Measurements from ENCODE around the gene FHIT. TPM values are rescaled to one million over a fixed set of nuclear protein-coding genes. Genes with fewer than 3 reads are reported as not detected.

Gene FHIT
- total RNA-seq, 2 donors from 2014 or later, result 6.8 to 12.3 TPM

- H3K4me1 ChIP-seq (ENCODE audit: control insufficient read depth, insufficient read depth, low read length), result no peaks in the 10 kb centered on the region
- peaks cover 5% of the 10 kb centered on the region for H3K9me3 ChIP-seq (ENCODE audit: control insufficient read depth, low read length)
- Mint-ChIP-seq H3K36me3 (ENCODE audit: low read depth) (no peaks in the 10 kb centered on the region), H3K27ac (no peak overlapping the region), H3K9me3 (peaks cover 2% of the 10 kb centered on the region), H3K27me3 (ENCODE audit: insufficient read depth) (no peaks in the 10 kb centered on the region), H3K4me1 (peaks cover 3% of the 10 kb centered on the region), H3K4me3 (no peak overlapping the region)
- no peak overlapping the region for H3K4me3 ChIP-seq (ENCODE audit: low read length)
- no peak overlapping the region for H3K9ac ChIP-seq (ENCODE audit: extremely low read depth, low read length, poor library complexity, severe bottlenecking)
- DNase-seq, result no peak
- no peaks in the 10 kb centered on the region for H3K36me3 ChIP-seq (ENCODE audit: control insufficient read depth, insufficient read depth, low read length)
- no peaks in the 10 kb centered on the region for H3K27me3 ChIP-seq (ENCODE audit: control insufficient read depth, insufficient read depth, low read length, poor library complexity, severe bottlenecking)
- TF ChIP-seq CTCF (conservative IDR thresholded peaks at IDR 0.05), result no peak
- no peak overlapping the region for H3K27ac ChIP-seq (ENCODE audit: low read depth, low read length)
- 88 to 93% methylated on average over 2 of the region's 2 CpGs for WGBS, 2 experiments (ENCODE audit: insufficient coverage in 1 of 2, insufficient read length in 1 of 2)
Observed at GRCh38 chr3:60250206-60250605, 1001.0 kb downstream of the FHIT start.

- Histone ChIP-seq H3K4me1 (ENCODE audit: control insufficient read depth, insufficient read depth, low read length) (peaks cover 5% of the 10 kb centered on the region), H3K9me3 (ENCODE audit: control insufficient read depth, low read length) (peaks cover 5% of the 10 kb centered on the region), H3K27ac (ENCODE audit: low read depth, low read length) (no peak overlapping the region), H3K9ac (ENCODE audit: extremely low read depth, low read length, poor library complexity, severe bottlenecking) (no peak overlapping the region), H3K36me3 (ENCODE audit: control insufficient read depth, insufficient read depth, low read length) (no peaks in the 10 kb centered on the region), H3K27me3 (ENCODE audit: control insufficient read depth, insufficient read depth, low read length, poor library complexity, severe bottlenecking) (no peaks in the 10 kb centered on the region), H3K4me3 (ENCODE audit: low read length) (no peak overlapping the region)
- Mint-ChIP-seq H3K4me3 (no peak overlapping the region), H3K4me1 (peaks cover 10% of the 10 kb centered on the region), H3K9me3 (peaks cover 2% of the 10 kb centered on the region), H3K36me3 (ENCODE audit: low read depth) (no peaks in the 10 kb centered on the region), H3K27me3 (ENCODE audit: insufficient read depth) (no peaks in the 10 kb centered on the region), H3K27ac (no peak overlapping the region)
- 90 to 97% methylated on average over 3 to 4 of the region's 4 CpGs for WGBS, 2 experiments (ENCODE audit: insufficient coverage in 1 of 2, insufficient read length in 1 of 2)
- TF ChIP-seq CTCF (conservative IDR thresholded peaks at IDR 0.05), result no peak
- DNase-seq, result no peak
Observed at GRCh38 chr3:60246361-60246760, 1004.9 kb downstream of the FHIT start.

DNA sequence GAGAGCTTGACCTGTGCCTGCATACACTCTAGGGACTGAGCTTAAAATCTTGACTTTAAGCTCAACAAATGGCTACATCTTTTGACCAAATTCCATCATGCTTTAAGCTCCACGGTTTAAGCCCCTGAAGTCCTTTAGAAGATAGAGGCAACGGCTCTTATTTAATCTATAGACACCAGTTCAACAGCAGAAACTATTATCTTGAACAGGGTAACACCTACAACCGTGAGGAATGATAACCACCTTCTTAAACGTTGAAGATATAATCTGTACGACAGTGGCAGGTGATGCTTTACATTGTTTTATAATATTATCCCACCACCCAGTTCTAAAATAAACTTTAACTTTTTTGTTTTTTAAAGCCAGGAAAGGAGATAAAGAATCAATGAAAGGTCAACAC is 1007.8 kb downstream of the FHIT start:
- no peaks in the 10 kb centered on the region for H3K27me3 ChIP-seq (ENCODE audit: control insufficient read depth, insufficient read depth, low read length, poor library complexity, severe bottlenecking)
- WGBS, 2 experiments (ENCODE audit: insufficient coverage in 1 of 2, insufficient read length in 1 of 2), result 80 to 88% methylated on average over 1 to 5 of the region's 5 CpGs

More for the DNA sequence above, 1007.8 kb downstream of the FHIT start:
- Histone ChIP-seq H3K4me1 (ENCODE audit: control insufficient read depth, insufficient read depth, low read length) (peaks cover 5% of the 10 kb centered on the region), H3K9me3 (ENCODE audit: control insufficient read depth, low read length) (peaks cover under 1% of the 10 kb centered on the region), H3K9ac (ENCODE audit: extremely low read depth, low read length, poor library complexity, severe bottlenecking) (no peak overlapping the region), H3K36me3 (ENCODE audit: control insufficient read depth, insufficient read depth, low read length) (no peaks in the 10 kb centered on the region), H3K27ac (ENCODE audit: low read depth, low read length) (no peak overlapping the region), H3K4me3 (ENCODE audit: low read length) (peak overlapping the region; percentile 6)
- Mint-ChIP-seq H3K4me3 (no peak overlapping the region), H3K27me3 (ENCODE audit: insufficient read depth) (no peaks in the 10 kb centered on the region), H3K27ac (no peak overlapping the region), H3K36me3 (ENCODE audit: low read depth) (no peaks in the 10 kb centered on the region), H3K9me3 (no peaks in the 10 kb centered on the region), H3K4me1 (peaks cover 16% of the 10 kb centered on the region)
- no peak for TF ChIP-seq CTCF (conservative IDR thresholded peaks at IDR 0.05)
- DNase-seq, result no peak
